ENCODE measurements around the gene HRAS. TPM values are rescaled to one million over a fixed set of nuclear protein-coding genes. Genes with fewer than 3 reads are reported as not detected.

Gene HRAS
- total and polyA plus RNA-seq, 2 of the 13 experiments (the other 11 are each of a cell fraction or from before 2014, with no cell fraction given), result 32.9 to 50.0 TPM

- TF ChIP-seq ZBTB40 (IDR thresholded peaks at IDR 0.05) (no peak), ZBTB40 (CRISPR knock-in tag; IDR thresholded peaks at IDR 0.05) (no peak), DZIP1 (CRISPR knock-in tag; IDR thresholded peaks at IDR 0.05) (no peak), NR2F6 (IDR thresholded peaks at IDR 0.05) (no peak), NR2F6 (CRISPR knock-in tag; IDR thresholded peaks at IDR 0.05) (peak; percentile 32; the same call in 1 of the 2 replicates), ZNF260 (CRISPR knock-in tag; IDR thresholded peaks at IDR 0.05; ENCODE audit: borderline replicate concordance, low read depth) (no peak), ZKSCAN1 (IDR thresholded peaks at IDR 0.05; ENCODE audit: low read length) (no peak), SMC3 (IDR thresholded peaks at IDR 0.05; ENCODE audit: low read length) (no peak), UBTF (CRISPR knock-in tag; IDR thresholded peaks at IDR 0.05) (peak; percentile 86), ZFY (CRISPR knock-in tag; IDR thresholded peaks at IDR 0.05) (peak; percentile 89), SKIL (CRISPR knock-in tag; IDR thresholded peaks at IDR 0.05; ENCODE audit: borderline replicate concordance) (no peak), CC2D1A (CRISPR knock-in tag; IDR thresholded peaks at IDR 0.05) (no peak)
Measured at GRCh38 chr11:535519-536454, at the start of gene HRAS (continued).
